MM.1S (cell line): ENCODE data around the gene COL27A1.

Experiments
- EZH2phosphoT487 ChIP-seq: fragments of 300-600 bp; sonication (generic); IDR thresholded peaks from 2 replicates; pipeline ENCODE4 v1.6.1; 2018; ENCODE audit warnings: antibody characterized with exemption, low read length
- TF ChIP-seq, protein P1 (sequence below): fragments of 300-600 bp; sonication (generic); IDR thresholded peaks from 2 replicates; pipeline ENCODE4 v1.5.1; 2016; ENCODE audit warnings: antibody characterized with exemption, low read length, mixed read lengths

- TF ChIP-seq, protein P1, sequence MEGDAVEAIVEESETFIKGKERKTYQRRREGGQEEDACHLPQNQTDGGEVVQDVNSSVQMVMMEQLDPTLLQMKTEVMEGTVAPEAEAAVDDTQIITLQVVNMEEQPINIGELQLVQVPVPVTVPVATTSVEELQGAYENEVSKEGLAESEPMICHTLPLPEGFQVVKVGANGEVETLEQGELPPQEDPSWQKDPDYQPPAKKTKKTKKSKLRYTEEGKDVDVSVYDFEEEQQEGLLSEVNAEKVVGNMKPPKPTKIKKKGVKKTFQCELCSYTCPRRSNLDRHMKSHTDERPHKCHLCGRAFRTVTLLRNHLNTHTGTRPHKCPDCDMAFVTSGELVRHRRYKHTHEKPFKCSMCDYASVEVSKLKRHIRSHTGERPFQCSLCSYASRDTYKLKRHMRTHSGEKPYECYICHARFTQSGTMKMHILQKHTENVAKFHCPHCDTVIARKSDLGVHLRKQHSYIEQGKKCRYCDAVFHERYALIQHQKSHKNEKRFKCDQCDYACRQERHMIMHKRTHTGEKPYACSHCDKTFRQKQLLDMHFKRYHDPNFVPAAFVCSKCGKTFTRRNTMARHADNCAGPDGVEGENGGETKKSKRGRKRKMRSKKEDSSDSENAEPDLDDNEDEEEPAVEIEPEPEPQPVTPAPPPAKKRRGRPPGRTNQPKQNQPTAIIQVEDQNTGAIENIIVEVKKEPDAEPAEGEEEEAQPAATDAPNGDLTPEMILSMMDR, result no peak
- no peak for TF ChIP-seq EZH2phosphoT487
Measured at GRCh38 chr9:114287763-114288192, 132.4 kb downstream of the COL27A1 start.
